Medulla oblongata (tissue), 1 donor: ENCODE results near the gene XCR1.
"Not testable (repeated sequence)": the region's sequence is repeated elsewhere in the genome, so short reads cannot be mapped to it uniquely, and the experiment has no call there.

Experiments used
- DNase-seq: peaks from one replicate; pipeline ENCODE4 v3.0.0-alpha.2; 2015; ENCODE audit errors: extremely low spot score

XCR1 gene

DNA sequence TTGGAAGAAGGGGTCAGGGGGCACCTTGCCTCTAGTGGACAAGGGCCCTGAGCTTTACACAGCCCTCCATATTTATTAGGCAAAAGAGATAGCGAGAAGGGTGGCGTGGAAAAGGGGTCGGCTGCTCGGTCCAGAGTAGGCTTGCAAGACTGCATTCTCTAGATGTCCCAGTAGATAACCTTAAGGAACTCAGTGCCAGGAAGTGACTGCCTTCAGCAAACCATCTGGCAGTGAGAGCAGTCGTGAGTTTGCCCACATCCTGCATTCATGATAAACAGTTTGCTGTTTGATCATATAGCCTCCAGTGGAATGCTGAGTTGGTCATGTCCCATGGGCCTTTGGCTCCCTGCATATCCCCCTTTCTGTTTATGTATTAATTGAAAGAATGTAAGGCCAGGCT, 18.9 kb upstream of the XCR1 start:
- not testable (repeated sequence) for DNase-seq

DNA sequence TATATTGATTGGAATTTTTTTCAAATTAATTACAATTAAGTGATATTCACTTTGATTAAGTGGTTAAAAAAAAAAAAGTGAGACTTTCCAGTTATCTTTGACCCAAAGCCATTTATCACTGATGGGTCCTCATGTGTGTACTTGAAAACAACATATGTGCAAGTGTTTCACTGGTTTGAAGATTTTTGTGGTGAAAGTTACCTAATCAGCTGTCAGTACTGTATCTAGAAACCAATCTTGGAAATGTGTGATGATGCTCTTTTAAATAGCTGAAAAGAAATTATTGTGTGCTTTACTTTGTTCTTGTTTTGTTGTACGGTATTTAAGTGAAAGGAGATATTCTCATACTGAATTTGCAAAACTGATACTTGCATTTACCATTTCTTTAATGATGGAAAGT, 11.6 kb upstream of the XCR1 start:
- no peak for DNase-seq

DNA sequence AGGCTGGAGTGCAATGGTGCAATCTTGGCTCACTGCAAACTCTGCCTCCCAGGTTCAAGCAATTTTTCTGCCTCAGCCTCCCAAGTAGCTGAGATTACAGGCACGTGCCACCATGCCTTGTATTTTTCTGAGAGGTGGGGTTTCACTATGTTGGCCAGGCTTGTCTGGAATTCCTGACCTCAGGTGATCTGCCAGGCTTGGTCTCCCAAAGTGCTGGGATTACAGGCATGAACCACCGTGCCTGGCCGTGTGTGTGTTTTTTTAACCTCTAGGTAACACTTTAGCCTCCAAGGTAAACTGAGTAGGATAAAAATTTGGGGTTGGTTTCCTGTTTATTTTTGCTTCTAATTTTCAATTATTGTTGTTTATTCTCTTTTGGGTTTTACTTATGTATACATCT, 10.8 kb upstream of the XCR1 start:
- not testable (repeated sequence) for DNase-seq

DNA sequence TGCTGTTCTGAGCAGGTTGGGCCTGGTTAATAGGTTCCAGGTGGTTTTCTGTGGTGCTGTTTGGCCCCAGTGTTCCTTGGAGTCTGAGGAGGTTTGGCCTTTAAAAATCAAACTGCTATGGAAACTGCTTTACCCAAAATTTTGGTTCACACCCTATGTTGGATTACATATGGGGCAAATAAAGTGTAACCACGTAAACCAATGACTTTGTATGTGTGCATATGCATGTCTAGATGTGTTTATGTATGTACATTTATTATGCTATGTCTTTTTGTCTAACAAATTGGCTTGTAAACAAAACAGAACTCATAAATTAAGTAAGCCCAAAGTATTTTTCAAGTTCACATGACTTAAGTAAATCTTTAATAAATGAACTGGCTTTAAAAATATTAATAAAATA, 8.9 kb upstream of the XCR1 start:
- DNase-seq: no peak

DNA sequence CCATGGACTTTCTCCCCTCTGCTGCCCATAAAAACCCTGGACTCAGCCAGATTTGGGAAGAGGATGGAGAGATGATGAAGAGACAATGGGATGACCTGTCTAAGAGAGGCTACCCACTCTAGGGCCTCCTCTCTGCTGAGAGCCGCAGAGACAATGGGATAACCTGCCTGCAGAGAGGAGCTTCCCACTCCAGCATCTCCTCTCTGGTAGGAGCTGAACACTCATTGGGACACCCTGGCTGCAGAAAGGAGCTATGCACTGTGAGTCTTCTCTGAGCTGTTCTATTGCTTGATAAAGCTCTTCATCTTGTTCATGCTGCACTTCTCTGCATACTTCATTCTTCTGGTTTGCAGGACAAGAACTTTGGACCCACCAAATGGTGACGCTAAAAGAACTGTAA, 4.5 kb upstream of the XCR1 start:
- DNase-seq: no peak

DNA sequence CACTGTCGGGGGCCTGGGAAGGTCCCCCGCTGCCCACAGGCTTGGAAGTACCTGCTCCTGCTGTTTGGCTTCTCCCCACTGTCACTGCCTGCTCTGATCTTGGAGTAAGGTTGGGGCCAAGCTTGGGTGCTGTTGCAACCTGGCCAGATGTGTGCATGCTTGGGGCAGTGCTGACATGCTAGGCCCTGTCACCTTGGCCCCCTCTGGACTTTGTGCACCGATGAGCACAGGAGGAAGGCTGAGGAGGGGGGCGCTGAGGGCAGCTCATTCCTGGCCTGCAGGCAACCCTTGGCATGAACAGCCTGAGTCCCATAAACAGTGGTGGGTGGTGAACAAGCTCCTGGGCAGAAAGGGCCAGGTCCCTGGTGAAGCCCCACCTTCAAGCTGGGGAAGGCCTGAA, 4.0 kb upstream of the XCR1 start:
- no peak for DNase-seq

DNA sequence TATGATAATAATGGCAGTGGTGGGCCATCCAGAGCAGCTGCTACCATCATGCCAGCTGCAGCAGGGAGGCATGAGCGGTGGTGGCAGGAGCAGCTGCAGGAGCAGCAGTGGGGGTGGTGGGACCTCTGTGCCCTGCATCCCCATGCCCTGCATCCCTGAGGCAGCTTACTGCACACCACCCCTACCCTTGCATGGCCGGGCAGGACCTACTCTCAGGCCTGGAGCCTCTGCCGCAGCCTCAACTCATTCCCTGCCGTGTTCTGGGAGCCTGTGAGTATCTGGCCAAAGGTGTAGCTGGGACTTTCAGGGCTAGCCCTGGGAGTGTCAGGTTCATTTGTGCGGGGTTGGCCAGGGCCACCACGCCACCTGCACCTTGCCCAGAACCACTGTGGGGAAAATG, 3.3 kb upstream of the XCR1 start:
- DNase-seq: no peak

DNA sequence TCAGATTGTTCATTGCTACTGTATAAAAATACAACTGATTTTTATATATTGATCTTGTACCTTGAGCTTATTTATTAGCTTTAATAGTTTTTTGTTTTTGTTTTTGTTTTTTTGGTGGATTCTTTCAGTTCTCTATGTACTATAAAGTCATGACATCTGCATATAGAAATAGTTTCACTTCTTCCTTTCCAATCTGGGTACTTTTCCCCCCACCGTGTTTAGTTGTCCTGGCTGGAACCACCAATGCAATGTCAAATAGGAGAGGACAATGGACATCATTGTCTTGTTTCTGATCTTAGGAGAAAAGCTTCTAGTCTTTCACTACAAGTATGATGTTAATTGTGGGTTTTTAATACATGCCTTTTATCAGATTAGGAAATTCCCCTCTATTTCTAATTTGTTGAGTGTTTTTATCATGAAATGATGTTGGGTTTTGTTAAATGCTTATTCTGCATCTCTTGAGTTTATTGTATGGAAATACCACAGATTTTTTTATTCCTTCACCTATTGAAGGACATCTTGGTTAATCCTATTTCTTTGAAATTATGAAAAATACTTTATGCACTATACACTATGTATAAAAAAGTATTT, 2.8 kb upstream of the XCR1 start:
- DNase-seq: peak; percentile 10

DNA sequence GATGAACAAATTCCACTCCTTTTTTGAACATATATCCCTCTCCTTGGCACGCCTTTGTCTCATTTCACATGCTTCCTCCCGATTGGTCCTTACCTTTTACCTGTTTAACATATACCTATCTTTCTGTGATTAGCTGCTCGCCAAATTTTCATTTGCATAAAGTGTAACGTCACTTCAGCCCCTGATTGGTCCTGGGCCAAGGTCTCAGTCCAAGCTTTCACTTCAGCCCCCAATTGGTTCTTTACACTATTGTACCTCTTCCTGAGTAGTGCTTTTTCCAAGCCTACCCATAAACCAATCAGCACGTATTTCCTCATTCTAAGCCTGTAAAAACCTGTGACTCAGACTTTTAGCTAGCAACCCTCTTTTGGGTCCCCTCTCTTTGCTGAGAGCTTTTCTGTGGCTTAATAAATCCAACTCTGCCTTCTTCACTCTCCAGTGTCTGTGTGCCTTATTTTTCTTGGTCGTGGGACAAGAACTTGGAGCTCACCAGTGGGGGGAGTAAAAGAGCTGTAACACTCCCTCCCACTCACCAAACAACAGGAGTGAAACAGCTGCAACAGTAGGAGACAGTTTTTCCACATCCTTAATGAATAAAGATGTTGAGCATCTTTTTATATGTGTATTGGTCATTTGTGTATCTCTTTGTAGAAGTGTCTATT, 584 bp upstream of the XCR1 start:
- DNase-seq: no peak

DNA sequence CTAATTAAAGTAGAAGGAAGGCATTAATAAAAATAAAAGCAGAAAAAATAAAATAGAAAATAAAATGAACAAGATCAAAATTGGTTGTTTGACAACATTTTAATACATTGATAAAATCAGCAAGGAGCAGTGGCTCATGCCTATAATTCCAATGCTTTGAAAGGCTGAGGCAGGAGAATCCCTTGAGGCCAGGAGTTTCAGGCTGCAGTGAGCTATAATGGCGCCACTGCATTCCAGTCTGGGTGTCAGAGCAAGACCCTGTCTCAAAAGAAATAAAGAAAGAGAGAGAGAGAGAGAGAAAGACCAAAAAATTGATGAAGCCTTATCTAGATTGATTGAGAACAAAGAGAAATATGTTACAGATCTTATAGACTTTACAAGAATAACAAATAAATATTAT, 2.1 kb downstream of the XCR1 start:
- no peak for DNase-seq

DNA sequence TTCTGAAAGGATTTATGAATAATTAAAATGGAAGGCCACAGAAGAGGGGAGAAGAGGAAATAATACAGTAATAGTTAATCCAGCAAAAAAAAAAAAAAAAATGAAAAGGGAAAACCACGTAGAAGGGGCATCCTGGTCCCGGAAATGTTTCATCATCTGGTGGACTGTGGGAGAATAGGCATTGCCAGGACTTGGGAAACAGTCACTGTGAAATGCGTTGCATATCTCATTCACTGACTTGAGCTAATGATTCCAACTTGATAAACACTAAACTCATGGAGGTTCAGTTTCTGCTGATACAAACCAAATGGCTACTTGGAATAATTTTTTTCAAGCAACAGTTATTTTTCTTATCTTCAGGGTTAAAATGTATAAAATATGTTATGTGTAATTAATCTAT, 3.2 kb downstream of the XCR1 start:
- DNase-seq: no peak

DNA sequence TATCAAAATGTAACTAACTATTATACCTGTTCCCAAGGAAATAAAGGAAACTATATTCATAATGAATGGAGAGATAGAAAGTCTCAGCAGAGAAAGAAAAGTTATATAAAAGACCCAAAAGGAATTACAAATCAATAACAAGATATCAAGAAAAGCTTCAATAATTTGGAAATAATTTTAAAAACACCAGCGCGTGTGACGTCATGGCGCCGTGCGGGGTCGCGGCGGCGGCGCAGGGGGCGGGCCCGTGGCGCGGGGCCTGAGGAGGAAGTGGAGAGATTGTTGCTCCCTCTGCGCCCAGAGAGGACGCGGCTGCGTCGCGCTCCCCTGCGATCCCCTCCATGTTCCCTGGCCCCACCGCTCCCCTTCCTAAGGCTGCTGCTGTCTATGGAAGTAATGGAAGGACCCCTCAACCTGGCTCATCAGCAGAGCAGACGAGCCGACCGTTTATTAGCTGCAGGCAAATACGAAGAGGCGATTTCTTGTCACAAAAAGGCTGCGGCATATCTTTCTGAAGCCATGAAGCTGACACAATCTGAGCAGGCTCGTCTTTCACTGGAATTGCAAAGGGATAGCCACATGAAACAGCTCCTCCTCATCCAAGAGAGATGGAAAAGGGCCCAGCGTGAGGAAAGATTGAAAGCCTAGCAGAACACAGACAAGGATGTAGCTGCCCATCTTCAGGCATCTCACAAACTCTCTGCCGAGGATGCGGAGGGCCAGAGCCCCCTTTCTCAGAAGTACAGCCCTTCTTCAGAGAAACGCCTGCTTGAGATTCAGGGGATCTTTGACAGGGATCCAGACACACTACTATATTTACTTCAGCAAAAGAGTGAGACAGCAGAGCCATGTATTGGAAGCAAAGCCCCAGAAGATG, 4.1 kb downstream of the XCR1 start:
- DNase-seq: no peak

DNA sequence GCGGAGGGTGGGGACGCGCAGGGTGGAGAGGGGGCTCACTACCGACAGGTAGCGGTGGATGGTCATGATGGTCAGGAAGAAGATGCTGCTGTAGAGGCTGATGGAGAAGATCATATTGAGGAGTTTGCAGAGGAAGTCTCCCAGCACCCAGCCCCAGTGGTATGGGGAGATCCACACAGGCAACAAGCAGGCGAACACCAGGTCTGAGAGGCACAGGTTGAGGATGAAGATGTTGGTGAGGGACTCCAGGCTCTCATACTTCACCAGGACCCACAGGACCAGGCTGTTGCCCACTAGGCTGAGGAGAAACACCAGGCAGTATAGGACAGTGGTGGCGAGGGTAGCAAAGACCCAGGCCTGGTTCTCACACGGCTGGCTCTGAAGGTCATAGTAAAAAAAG, 5.8 kb downstream of the XCR1 start:
- no peak for DNase-seq

DNA sequence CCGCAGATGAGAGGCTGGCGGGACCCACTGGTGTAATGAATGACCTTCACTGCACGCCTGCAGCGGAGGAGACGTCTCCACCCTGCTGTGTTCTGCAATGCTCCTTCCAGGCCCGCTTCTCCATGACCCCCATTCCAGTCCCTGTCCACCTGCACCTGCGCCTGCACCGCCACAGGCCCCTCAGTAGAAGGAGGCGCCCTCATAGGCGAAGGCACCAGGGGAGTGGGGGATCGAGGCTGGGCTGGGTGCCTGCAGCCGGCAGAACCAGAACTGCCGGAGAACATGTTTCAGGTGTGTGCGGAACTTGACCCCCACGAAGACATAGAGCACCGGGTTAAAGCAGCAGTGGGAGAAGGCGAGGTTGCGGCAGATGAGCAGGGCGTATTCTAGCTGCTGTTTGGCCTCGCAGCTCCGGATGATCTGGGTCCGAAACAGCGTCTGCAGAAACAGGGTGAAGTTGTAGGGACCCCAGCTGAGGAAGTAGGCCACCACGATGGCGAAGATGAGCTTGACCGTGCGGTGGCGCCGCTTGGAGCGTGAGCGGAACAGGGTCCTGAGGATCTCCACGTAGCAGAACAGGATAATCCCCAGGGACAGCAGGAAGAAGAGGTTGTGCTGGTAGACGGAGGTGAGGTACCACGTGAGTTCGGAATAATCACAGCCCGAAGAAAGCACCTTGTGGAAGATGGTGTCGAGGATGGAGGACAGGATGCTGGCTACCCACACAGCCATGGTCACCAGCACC, 6.3 kb downstream of the XCR1 start:
- no peak for DNase-seq

DNA sequence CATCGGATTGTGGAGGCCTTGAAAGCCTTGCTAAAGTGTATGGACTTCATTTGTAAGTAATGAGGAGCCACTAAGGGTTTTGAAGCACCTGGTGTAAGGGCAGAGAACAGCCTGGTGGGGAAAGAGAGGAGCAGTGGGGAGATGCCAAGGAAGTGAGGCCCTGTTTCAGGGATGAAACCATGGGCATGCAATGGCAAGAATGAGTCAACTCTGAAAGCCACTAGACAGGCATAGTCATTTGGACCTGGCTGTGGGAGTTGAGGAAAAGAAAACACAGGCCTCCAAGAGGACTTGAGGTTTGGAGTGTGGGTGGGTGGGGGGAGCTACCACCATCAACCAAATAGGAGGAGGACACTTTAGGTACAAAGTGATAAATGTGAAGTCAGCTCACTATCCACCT, 7.6 kb downstream of the XCR1 start:
- DNase-seq: no peak

DNA sequence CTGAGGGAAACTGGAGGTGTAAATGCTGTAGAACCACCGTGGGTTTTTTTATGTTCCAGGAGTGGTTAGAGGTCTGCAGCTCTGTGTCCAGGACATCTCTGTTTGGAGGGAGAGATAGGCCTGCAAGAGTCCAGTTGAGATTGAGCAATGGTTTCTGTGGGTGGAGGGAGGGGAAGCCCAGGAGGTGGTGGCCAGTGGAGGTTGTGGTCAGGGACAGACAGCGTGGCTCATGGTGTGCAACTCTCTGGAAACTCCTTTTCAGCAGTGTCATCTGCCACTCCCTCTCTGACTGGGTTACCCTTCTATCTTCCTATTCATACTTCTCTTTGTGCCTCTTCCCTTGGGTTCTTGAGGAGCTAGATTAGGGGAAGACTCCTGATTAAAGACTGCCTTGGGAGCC, 9.6 kb downstream of the XCR1 start:
- DNase-seq: peak; percentile 58

DNA sequence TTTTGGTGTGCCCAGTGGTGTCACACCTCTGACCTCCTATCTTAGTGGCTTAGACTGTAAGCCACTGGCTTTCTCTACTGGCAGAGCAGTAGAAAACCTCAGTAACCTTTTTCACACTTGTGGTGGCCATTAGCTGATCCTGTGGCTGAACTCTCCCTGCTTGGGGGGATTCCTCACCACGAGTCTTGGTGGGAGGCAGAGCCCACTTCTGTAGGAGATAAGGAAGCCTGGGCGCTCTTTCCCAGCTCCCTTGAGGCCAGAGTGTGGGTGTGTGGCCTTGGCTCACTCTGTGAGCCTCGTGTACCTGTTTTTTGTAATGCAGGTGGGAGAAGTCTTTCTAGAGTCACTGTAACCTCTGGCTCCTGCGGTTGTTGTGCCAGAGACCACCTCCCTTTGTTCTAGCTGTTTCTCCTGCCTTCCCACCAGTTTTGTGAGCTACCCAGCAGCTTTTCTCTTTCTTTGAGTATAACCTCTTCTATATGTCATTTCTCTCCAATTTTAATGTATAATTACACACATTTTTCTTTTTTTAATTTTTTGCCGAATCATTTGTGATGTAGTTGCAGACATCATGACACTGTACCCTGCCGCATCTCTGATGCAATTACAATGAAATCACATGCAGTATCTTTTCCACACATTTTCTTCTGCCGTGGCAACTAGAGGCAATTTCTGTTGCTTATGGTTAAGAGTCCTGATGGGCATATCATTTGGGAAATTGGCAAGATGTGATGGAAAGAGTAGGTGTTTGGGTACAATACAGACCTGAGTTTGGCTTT, 13.8 kb downstream of the XCR1 start:
- DNase-seq: no peak

DNA sequence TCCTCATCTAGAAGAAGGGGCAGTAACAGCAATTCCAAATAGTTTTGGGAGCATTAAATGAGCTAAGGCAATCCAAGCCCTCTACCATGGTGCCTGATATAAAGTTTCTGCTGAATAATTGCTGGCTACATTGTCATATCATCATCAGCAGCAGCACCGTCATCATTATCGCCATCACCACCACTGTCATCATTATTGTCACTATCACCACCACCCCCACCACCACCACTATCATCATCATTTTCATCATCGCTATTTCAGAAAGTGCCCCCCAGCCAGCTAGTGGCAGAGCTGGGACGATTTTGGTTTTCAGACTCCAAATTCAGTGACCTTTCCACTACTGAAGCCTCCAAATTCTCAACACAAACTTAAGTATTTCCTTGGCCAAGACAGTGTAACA, 15.0 kb downstream of the XCR1 start:
- DNase-seq: no peak

DNA sequence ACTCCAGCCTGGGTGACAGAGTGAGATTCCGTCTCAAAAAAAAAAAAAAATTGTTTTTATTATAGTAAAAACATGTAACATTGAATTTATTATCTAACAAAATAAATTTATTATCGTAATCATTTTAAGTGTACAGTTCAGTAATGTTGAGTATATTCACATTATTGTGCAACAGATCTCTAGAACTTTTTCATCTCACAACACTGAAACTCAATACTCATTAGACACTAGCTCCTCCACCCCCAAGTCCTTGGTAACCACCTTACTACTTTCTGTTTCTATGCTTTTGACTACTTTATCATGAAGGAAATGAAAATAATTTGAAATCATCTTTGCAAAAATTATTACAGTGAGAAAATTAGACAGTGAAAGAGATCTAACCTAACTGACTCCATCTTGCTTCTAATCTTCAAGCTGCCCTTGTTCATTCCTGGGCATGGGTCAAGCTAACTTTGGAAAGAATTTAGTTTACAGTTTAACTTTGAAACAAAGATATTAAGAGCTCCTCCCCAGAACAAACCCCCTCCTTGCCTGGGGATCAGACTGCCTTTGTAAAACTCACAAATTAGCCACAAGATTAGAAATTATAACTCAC, 16.7 kb downstream of the XCR1 start:
- no peak for DNase-seq

DNA sequence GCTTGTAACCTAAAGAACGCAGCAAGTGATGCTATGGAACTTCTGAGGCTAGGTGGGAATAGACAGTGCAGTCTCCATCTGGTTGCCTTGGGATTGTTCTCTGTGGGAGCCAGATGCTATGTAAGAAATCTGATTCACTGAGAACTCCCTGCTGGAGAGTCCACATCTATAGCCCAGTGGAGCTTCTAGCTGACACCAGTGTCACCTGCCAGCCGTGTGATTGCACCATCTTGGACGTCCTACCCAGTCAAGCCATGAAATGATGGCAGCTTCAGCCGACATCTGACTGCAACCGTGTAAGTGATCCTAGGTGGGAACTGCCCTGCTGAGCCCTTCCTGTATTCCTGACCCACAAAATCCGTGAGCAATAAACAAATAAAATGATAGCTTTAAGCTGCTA, 19.2 kb downstream of the XCR1 start:
- DNase-seq: no peak

DNA sequence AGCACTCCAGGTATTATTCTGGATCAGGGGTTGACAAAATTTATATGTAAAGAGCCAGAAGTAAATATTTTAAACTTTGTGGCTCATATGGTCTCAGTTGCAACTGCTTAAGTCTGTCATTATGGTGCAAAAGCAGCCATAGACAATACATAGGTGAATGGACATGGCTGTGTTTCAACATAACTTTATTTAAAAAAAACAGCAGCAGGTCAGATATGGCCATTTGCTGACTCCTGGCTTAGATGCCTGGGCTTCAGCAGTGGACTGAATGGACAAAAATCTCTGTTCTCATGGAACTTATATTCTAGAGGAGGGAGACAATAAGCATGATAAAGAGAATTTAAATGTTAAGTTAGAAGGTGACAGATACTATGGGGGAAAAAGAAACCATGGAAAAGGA, 20.0 kb downstream of the XCR1 start:
- no peak for DNase-seq
